Psoas muscle (tissue), 8 donors: Measurements from ENCODE around the gene CDC42SE1. TPM values are rescaled to one million over a fixed set of nuclear protein-coding genes. Genes with fewer than 3 reads are reported as not detected.

Source experiments
- ATAC-seq, 4 donors: fragments of 200-7000 bp; cut with Tn5 transposase; one replicate each; pipeline ENCODE4 v1.9.1; 2020; ENCODE audit warnings: moderate library complexity in 3 of 4, mild to moderate bottlenecking in 2 of 4
- DNase-seq, 2 donors: peaks; one replicate each; pipeline ENCODE4 v3.0.0-alpha.2; 2020
- H3K27ac ChIP-seq: fragments of 200-600 bp; one replicate; pipeline ENCODE4 v1.8.0; 2022
- H3K27me3 ChIP-seq, 3 donors: fragments of 200-600 bp in 1 of 3; one replicate each; pipeline versions ENCODE4 v1.6.1 to v1.8.0; 2013 to 2022; ENCODE audit warnings: low read length in 2 of 3, mild to moderate bottlenecking in 2 of 3, moderate library complexity in 1 of 3; ENCODE audit not compliant: insufficient read depth in 3 of 3
- H3K36me3 ChIP-seq, 2 donors: fragments of 200-600 bp in 1 of 2; one replicate each; pipeline versions ENCODE4 v1.6.1 to v1.8.0; 2013 to 2022; ENCODE audit warnings: low read depth in 1 of 2, mild to moderate bottlenecking in 1 of 2, moderate library complexity in 1 of 2; ENCODE audit not compliant: insufficient read depth in 1 of 2
- H3K4me1 ChIP-seq: fragments of 200-600 bp; one replicate; pipeline ENCODE4 v1.8.0; 2022
- H3K4me3 ChIP-seq: fragments of 200-600 bp; one replicate; pipeline ENCODE4 v1.8.0; 2022; ENCODE audit warnings: mild to moderate bottlenecking
- H3K9me3 ChIP-seq: fragments of 200-600 bp; one replicate; pipeline ENCODE4 v1.8.0; 2022
- CTCF ChIP-seq: fragments of 200-600 bp; IDR thresholded peaks from one replicate; pipeline ENCODE4 v1.8.0; 2022; ENCODE audit warnings: antibody characterized with exemption
- WGBS, 3 donors: extraction: QIAGEN DNeasy Blood & Tissue Kit; methylation state at CpG; one replicate each; pipeline versions ENCODE4 v1.1.6 to v1.1.7; 2013; 5-methylcytosine and 5-hydroxymethylcytosine counted together
- intact Hi-C, 2 donors: fragments of 100-400 bp; cut with DNase I; formaldehyde crosslinking; loops; one replicate each; pipeline versions ENCODE4 v1.11.0 to v1.14.2; 2022
- polyA plus RNA-seq, 3 donors: library from polyadenylated mRNA; stranded (reverse); fragments of 200-250 nt; gene quantifications; one replicate each; pipeline ENCODE4 v1.2.3, GENCODE V29; 2013
- total RNA-seq, 4 donors: library from RNA; stranded (reverse); fragmentation: NEBNext Ultra II Directional in 2 of 4; extraction: Animal tissue kit (Norgen Biotek cat#: 25700) in 2 of 4; gene quantifications; one replicate each; pipeline versions ENCODE4 v1.2.1 to v1.2.4, GENCODE V29; 2021 to 2023
- donor health status: healthy with polysubstance abuse.
- donor health status: DM: no; HTN: no; CAD: no; lungs with moderate emphysema.
- donor health status: Bipolar disorder and iron deficiency.
- donor health status: healthy.
- donor health status: DM: yes; HTN: yes; CAD: no.
- donor health status: DM: no; HTN: no; CAD: no.
- donor health status: DM: no; HTN: no; CAD: no.
- donor health status: DM: yes; HTN: yes; CAD: no.

The CDC42SE1 gene
- total and polyA plus RNA-seq, 7 donors = 20.1 to 49.8 (median 31.0) TPM

GRCh38 chr1:151050051-151050688, 9.3 kb downstream of the CDC42SE1 start:
- 86 to 90% (median 89%) methylated on average over 2 of the region's 2 CpGs for WGBS, 3 donors

GRCh38 chr1:151049458-151049857, 10.0 kb downstream of the CDC42SE1 start:
- Histone ChIP-seq H3K4me1 (peaks cover 18% of the 10 kb centered on the region), H3K27me3 (no peaks in the 10 kb centered on the region), H3K27ac (peak overlapping the region; percentile 31), H3K36me3 (peaks cover 7 to 52% of the 10 kb centered on the region in 2 donors), H3K9me3 (no peaks in the 10 kb centered on the region), H3K4me3 (peak overlapping the region; percentile 89)
- intact Hi-C loops = no loop called here
- no peak for ATAC-seq
- DNase-seq = no peak
- no peak for TF ChIP-seq CTCF
- 84 to 93% (median 86%) methylated on average over 5 of the region's 5 CpGs for WGBS, 3 donors

More at GRCh38 chr1:151050051-151050688, 9.3 kb downstream of the CDC42SE1 start:
- no peak for ATAC-seq
- no peak for DNase-seq
- no peak for TF ChIP-seq CTCF
- Histone ChIP-seq H3K4me3 (peak overlapping the region; percentile 89), H3K27me3 (no peaks in the 10 kb centered on the region), H3K36me3 (peaks cover 11 to 59% of the 10 kb centered on the region in 2 donors), H3K27ac (peak overlapping the region; percentile 31), H3K9me3 (no peaks in the 10 kb centered on the region), H3K4me1 (peaks cover 18% of the 10 kb centered on the region)
- intact Hi-C loops = no loop called here

- no peak for ATAC-seq
- peak overlapping the region; percentile 87 for H3K27ac ChIP-seq
- no peaks in the 10 kb centered on the region for H3K27me3 ChIP-seq
- 1 to 15% (median 5%) methylated on average over 3 of the region's 3 CpGs for WGBS, 3 donors
- no peak for DNase-seq
- intact Hi-C loops = no loop called here
- no peak for TF ChIP-seq CTCF
- peak overlapping the region; percentile 89 for H3K4me3 ChIP-seq
- H3K4me1 ChIP-seq = peaks cover 18% of the 10 kb centered on the region
- H3K9me3 ChIP-seq = no peaks in the 10 kb centered on the region
- H3K36me3 ChIP-seq = peaks cover 8 to 44% of the 10 kb centered on the region in 2 donors
Observed at GRCh38 chr1:151048645-151049032, 10.8 kb downstream of the CDC42SE1 start.

- peak; percentile 72 to 87 for DNase-seq
- H3K27ac ChIP-seq = peak overlapping the region; percentile 87
- peak overlapping the region; percentile 89 for H3K4me3 ChIP-seq
- H3K4me1 ChIP-seq = peaks cover 18% of the 10 kb centered on the region
- intact Hi-C loops = no loop called here
- peak; percentile 83 to 90 (median 86) for ATAC-seq
- TF ChIP-seq CTCF = peak; percentile 52
- WGBS, 3 donors = 0 to 1% (median 1%) methylated on average over 48 of the region's 48 CpGs
- H3K36me3 ChIP-seq = peaks cover 9 to 38% of the 10 kb centered on the region in 2 donors
- no peaks in the 10 kb centered on the region for H3K27me3 ChIP-seq
- no peaks in the 10 kb centered on the region for H3K9me3 ChIP-seq
Observed at GRCh38 chr1:151047925-151048644, 11.3 kb downstream of the CDC42SE1 start.
